ENCODE measurements around the gene SBF2.
A peak's percentile ranks its signal among the peaks of the same experiment; 100 is the strongest.

The SBF2 gene

DNA sequence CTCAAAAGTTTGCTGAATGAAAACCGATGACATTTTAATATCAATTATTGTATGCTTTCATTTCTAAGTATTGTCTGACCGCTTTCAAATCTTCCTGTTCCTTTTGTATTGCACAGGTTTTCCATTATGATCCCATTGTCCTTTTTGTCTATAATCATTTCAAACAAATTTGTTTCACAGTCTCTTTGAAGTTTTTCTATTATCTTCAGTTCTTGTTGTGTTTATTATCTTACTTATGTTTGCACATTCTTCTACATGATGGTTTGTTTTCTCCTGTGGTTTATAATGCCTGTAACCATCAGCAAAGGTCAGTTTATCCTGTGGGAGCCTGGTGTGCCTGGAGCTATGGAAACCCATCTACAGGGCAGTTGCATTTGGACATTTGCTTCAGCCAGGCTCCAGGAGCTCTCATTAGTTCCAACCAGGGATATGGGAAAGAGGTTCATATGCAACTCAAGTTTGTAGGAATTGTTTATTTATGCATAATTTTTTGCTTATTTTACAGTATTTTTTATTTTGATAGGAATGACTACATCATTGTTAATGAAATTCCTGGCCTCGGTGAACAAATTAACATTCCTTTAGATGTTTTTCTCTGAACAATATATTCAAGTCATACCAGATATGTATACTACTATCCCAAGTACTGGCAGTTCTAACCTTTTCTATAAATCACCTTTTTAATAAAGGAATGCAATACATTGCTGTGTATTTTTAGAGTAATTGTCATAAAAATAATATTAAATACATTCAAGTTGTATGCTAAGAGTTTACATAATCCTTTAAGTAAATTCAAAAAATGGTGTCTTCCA lies 179.2 kb downstream of the SBF2 start:
- no peaks in the 10 kb centered on the region for H3K9me2 ChIP-seq (replicated peaks; ENCODE audit: control insufficient read depth, low read length)
- no peak overlapping the region for H3K27ac ChIP-seq (ENCODE audit: low read depth, low read length)
- TF ChIP-seq, protein P1, sequence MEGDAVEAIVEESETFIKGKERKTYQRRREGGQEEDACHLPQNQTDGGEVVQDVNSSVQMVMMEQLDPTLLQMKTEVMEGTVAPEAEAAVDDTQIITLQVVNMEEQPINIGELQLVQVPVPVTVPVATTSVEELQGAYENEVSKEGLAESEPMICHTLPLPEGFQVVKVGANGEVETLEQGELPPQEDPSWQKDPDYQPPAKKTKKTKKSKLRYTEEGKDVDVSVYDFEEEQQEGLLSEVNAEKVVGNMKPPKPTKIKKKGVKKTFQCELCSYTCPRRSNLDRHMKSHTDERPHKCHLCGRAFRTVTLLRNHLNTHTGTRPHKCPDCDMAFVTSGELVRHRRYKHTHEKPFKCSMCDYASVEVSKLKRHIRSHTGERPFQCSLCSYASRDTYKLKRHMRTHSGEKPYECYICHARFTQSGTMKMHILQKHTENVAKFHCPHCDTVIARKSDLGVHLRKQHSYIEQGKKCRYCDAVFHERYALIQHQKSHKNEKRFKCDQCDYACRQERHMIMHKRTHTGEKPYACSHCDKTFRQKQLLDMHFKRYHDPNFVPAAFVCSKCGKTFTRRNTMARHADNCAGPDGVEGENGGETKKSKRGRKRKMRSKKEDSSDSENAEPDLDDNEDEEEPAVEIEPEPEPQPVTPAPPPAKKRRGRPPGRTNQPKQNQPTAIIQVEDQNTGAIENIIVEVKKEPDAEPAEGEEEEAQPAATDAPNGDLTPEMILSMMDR (IDR thresholded peaks at IDR 0.05; ENCODE audit: low read depth, low read length, poor library complexity, severe bottlenecking), result no peak
- no peak for TF ChIP-seq EZH2phosphoT487 (IDR thresholded peaks at IDR 0.05; ENCODE audit: borderline replicate concordance, low read length)
- no peaks in the 10 kb centered on the region for H3K79me2 ChIP-seq (ENCODE audit: control insufficient read depth, low read length)
- no peak overlapping the region for H3K4me3 ChIP-seq (ENCODE audit: low read length)
- no peaks in the 10 kb centered on the region for H3F3A ChIP-seq (ENCODE audit: control insufficient read depth, insufficient read depth)
- peaks cover 22% of the 10 kb centered on the region for H3K4me1 ChIP-seq (ENCODE audit: control insufficient read depth, low read length)
- no peaks in the 10 kb centered on the region for H4K20me1 ChIP-seq (ENCODE audit: control insufficient read depth, insufficient read depth, low read depth, low read length)
- H3K27me3 ChIP-seq (ENCODE audit: control insufficient read depth, low read length), result no peaks in the 10 kb centered on the region
- no peaks in the 10 kb centered on the region for H3K36me3 ChIP-seq (ENCODE audit: control insufficient read depth, low read length)
- no peaks in the 10 kb centered on the region for H3K9me3 ChIP-seq (ENCODE audit: control insufficient read depth, insufficient read depth, low read length)
- no peak overlapping the region for H3K4me2 ChIP-seq (ENCODE audit: low read length)

DNA sequence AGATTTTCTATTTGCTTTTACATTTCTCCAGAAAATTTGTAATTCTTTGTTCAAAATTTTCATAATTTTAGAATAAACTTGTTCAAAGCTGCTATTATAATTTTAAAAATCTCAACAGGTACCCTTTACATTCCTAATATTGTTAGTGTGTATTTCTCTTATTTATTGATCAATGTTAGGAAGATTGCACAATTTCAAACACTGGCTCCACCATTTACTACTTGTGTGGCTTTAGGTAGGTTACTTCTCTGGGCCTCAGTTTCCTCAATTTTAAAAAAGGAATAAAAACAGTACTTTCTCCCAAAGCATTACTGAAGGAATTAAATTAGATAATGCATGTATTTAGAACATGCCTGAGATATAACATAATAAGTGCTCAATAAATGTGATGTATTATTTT lies 180.2 kb downstream of the SBF2 start:
- H3K9me3 ChIP-seq (ENCODE audit: control insufficient read depth, insufficient read depth, low read length), result no peaks in the 10 kb centered on the region
- peaks cover 26% of the 10 kb centered on the region for H3K4me1 ChIP-seq (ENCODE audit: control insufficient read depth, low read length)
- H3K27ac ChIP-seq (ENCODE audit: low read depth, low read length), result no peak overlapping the region
- no peaks in the 10 kb centered on the region for H3K36me3 ChIP-seq (ENCODE audit: control insufficient read depth, low read length)
- no peaks in the 10 kb centered on the region for H3K79me2 ChIP-seq (ENCODE audit: control insufficient read depth, low read length)
- no peaks in the 10 kb centered on the region for H3K27me3 ChIP-seq (ENCODE audit: control insufficient read depth, low read length)
- no peaks in the 10 kb centered on the region for H3F3A ChIP-seq (ENCODE audit: control insufficient read depth, insufficient read depth)
- H3K9me2 ChIP-seq (replicated peaks; ENCODE audit: control insufficient read depth, low read length), result no peaks in the 10 kb centered on the region
- H3K4me3 ChIP-seq (ENCODE audit: low read length), result no peak overlapping the region
- H3K4me2 ChIP-seq (ENCODE audit: low read length), result no peak overlapping the region
- no peak for TF ChIP-seq EZH2phosphoT487 (IDR thresholded peaks at IDR 0.05; ENCODE audit: borderline replicate concordance, low read length)
- TF ChIP-seq, protein P1 (IDR thresholded peaks at IDR 0.05; ENCODE audit: low read depth, low read length, poor library complexity, severe bottlenecking), result no peak
- H4K20me1 ChIP-seq (ENCODE audit: control insufficient read depth, insufficient read depth, low read depth, low read length), result no peaks in the 10 kb centered on the region

DNA sequence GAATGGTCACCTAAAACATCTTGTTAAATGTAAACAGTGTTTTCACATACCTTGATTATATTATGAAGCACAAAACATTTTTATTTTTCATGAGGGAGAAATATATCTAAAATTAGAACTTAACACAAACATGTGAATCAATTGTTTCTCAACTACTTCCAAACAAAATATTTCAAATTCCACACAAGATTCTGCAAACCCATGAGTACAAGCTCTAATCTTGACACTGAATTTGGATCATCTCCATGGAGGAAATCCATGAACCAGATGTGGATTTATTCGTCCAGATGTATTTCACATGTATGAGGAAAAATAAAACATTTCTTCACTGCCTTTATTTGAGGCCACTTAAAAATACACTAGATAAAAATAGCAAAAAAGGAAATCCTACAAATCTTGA lies 184.2 kb downstream of the SBF2 start:
- H3K9me3 ChIP-seq (ENCODE audit: control insufficient read depth, insufficient read depth, low read length), result no peaks in the 10 kb centered on the region
- H3K27ac ChIP-seq (ENCODE audit: low read depth, low read length), result peak overlapping the region; percentile 38
- H3K79me2 ChIP-seq (ENCODE audit: control insufficient read depth, low read length), result no peaks in the 10 kb centered on the region
- H3K4me2 ChIP-seq (ENCODE audit: low read length), result peak overlapping the region; percentile 56
- no peaks in the 10 kb centered on the region for H3K27me3 ChIP-seq (ENCODE audit: control insufficient read depth, low read length)
- H3K4me1 ChIP-seq (ENCODE audit: control insufficient read depth, low read length), result peaks cover 23% of the 10 kb centered on the region
- no peaks in the 10 kb centered on the region for H4K20me1 ChIP-seq (ENCODE audit: control insufficient read depth, insufficient read depth, low read depth, low read length)
- no peak for TF ChIP-seq EZH2phosphoT487 (IDR thresholded peaks at IDR 0.05; ENCODE audit: borderline replicate concordance, low read length)
- TF ChIP-seq, protein P1 (IDR thresholded peaks at IDR 0.05; ENCODE audit: low read depth, low read length, poor library complexity, severe bottlenecking), result no peak
- no peaks in the 10 kb centered on the region for H3F3A ChIP-seq (ENCODE audit: control insufficient read depth, insufficient read depth)
- H3K36me3 ChIP-seq (ENCODE audit: control insufficient read depth, low read length), result no peaks in the 10 kb centered on the region
- peak overlapping the region; percentile 39 for H3K4me3 ChIP-seq (ENCODE audit: low read length)
- H3K9me2 ChIP-seq (replicated peaks; ENCODE audit: control insufficient read depth, low read length), result no peaks in the 10 kb centered on the region
